NCI-H1105 treated with DMSO at 0.1 percent for 48 hours (cell line): ENCODE measurements around the gene CSGALNACT2.
"Not testable (repeated sequence)": the region's sequence is repeated elsewhere in the genome, so short reads cannot be mapped to it uniquely, and the experiment has no call there.

Experiments used
- DNase-seq: peaks from one replicate; lab custom pipeline; 2025; lab: John Stamatoyannopoulos, UW

Gene CSGALNACT2

DNA sequence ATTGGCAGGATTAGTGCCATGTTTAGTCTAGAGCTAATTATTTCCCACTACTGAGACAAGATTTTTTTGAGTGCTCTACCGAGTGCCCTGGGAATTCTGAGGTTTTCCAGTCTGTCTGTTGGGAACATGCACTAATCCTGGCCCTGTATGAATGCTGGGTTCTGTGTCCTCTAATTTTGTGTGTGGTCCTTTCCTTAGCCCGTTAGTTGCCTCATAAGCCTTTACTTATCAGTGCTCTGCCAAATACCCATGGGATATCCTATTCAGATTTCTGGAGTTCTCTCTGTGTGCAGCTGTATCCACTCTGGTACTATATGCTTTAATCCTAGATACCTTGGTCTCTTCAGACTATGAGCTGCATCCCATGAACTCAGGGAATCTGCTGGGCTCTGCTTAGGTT lies 13.1 kb downstream of the CSGALNACT2 start:
- DNase-seq = no peak

DNA sequence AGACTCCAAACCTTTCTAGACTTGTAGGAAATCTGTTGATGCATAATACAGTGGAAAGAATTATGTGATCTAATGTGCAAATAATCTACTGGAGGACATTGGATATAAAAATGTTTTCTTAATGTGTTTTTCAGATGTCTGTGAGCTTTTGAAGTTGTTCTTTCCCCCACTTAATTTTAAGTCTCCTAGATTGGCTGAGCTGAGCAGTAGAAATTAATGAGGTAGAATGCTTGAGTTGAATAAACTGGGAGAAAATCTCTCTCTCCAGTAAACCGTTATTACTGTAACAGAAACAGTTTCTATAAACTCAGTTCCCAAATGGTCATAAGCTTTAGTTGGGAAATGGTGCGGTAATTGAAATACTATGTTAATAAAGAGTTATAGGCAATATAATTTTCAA lies 15.7 kb downstream of the CSGALNACT2 start:
- no peak for DNase-seq

DNA sequence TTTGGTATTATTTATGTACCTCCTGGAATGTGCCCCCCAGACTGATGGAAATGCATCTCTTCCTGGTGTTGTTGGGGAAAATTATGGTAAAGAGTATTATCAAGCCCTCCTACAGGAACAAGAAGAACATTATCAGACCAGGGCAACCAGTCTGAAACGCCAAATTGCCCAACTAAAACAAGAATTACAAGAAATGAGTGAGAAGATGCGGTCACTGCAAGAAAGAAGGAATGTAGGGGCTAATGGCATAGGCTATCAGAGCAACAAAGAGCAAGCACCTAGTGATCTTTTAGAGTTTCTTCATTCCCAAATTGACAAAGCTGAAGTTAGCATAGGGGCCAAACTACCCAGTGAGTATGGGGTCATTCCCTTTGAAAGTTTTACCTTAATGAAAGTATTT lies 17.0 kb downstream of the CSGALNACT2 start:
- no peak for DNase-seq

GRCh38 chr10:43155741-43156140 lies 17.5 kb downstream of the CSGALNACT2 start:
- DNase-seq = no peak

DNA sequence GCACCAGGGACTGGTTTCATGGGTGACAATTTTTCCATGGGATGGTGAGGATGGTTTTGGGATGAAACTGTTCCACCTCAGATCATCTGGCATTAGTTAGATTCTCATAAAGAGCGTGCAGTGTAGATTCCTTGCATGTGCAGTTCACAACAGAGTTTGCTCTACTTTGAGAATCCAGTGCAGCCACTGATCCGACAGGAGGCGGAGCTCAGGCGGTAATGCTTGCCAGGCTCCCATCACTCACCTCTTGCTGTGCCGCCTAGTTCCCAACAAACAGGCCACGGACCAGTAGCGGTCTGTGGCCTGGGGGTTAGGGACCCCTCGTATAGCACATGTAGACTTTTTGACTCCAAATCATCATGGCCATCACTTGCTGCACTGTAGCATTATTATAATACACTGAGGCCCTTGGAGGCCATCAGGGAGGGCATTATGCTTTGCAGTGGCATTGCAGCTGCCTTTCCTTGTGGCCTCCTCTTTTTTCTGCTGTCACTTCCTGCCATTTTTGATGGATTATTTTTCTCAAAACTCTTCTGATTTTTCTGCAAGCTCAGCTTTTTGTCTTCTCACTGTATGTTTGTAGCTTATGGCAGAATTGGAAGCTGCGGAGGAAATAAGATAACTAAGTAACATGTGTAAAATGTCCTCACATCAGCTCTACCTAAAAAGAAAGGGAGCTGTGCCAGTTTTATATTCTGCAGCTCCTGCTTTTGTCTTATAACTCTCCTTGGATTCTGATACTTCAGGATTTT lies 18.5 kb downstream of the CSGALNACT2 start:
- DNase-seq = no peak

DNA sequence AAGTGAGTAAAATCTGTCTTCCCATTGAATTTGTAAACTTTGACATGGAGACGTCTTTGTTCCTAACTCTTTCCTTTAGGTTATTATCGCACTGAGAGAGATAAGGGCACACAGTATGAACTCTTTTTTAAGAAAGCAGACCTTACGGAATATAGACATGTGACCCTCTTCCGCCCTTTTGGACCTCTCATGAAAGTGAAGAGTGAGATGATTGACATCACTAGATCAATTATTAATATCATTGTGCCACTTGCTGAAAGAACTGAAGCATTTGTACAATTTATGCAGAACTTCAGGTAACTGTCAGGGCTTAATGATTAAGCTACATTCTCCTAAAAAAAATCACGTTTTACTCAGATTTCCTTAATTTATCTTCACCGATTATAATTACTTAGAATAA lies 20.4 kb downstream of the CSGALNACT2 start:
- no peak for DNase-seq

DNA sequence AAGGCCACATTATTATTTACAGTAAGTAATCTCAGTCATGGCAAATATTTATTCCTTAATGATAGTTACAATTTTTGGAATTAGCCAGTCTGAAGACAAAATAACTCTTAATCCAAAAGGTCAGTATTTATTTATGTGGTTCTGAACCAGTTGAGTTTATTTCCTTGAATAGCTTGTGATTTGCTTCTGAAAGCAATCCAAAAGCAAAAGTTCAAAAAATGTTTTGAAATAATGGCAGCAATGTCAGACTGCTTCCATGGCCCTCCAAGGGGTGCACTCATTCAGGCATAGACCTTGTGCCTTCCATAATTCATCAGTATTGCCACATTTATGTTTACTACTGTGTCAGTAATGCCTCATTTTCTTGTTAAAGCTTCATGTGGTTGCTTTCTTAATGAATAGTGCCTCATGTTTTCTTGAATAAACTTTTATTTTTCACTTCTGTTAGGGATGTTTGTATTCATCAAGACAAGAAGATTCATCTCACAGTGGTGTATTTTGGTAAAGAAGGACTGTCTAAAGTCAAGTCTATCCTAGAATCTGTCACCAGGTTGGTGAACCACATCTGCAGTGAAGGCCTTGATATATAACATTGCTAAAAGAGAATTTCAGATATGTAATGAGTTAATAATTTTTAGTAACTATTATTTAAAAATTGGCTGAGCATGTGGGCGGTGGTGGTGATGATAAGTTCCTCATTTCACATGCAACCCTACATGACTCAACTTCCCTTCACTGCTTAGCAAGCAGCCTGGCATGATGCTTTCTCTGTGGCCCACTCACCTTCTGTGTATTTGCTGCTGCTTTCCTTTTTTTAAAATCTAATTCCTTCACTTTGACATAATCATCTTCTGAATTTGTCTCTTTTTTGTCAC lies 22.0 kb downstream of the CSGALNACT2 start:
- no peak for DNase-seq

DNA sequence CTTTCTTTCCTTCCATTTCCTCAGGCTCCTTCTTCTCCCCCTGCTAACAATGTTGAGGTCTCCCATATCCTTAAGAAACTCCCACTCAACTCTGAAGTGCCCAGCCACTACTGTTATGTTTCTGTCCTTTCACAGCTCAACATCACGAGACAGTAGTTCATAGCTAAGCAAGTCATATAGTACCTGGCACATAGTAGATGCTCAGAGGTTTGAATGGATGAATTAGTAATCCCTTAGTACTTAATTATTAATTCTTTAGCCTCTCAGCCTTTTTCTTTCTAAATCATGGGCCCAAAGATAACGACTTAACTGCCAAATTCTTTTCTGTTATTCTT lies 22.6 kb downstream of the CSGALNACT2 start:
- DNase-seq = no peak

DNA sequence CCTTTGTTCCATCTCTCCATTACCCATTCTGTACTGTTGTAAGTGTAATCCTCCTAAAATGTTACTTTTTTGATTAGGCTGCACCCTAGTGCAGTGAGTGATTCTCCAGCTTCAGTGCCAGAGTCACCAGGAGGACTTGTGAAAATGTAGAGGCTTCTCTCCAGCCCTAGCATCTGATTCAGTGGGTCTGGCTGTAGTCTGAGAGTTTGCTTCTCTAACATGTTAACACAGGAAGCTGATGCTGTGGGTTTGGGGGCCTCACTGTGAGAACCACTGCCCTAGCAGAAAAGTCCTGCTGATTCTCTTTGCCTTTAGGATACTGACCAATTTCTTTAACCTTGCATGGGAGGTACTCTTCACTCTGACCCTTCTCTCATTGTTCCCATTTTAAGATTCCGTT lies 24.4 kb downstream of the CSGALNACT2 start:
- no peak for DNase-seq

DNA sequence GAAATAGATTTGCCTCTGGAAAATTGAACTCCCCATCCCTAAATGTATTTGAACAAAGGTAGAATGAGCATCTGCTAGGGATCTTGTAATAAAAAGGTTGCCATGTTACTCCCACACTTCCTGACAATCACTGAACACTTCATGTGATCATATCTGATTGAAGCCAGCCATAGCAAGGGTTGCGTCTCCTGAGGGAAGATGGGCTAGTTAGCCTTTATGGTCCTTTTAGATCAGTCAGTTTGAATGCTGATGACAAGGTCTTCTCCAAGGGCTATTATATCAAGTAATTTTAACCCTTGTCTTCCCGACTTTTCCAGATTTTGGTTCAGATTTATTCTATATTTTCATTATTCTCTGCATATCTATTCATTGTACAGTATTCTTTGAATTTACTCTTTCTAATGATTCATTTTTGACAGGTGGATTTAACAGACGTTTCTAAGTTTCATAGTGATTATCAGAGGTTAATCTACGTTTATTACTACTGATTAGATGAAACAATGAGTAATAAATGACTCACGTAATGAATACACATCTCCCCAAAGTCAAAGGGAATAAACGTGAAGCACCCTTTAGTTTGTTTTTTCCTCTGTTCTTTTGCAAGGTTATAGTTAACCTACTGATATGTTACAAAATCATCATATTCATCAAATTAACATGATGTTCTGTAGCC lies 28.1 kb downstream of the CSGALNACT2 start:
- DNase-seq = no peak

GRCh38 chr10:43166880-43167497 lies 28.7 kb downstream of the CSGALNACT2 start:
- no peak for DNase-seq

GRCh38 chr10:43167498-43167889 lies 29.2 kb downstream of the CSGALNACT2 start:
- DNase-seq = no peak

DNA sequence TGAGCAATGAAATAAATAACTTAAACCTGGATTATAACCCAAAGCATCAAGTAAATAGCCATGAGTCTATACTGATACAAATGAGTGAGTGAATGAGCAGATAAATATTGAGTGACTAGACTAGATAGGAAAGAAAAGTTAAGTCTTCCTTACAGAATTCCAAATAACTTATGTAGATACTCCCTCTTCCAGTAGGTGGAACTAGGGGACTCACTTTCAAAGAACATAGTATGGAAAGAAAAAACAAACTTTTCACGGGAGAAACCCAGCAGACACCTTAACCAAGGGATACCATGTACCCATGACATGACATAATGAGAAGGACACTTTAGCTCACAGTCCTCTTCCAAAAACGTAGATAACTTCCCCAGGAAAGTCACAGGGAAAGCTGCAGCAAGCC lies 32.2 kb downstream of the CSGALNACT2 start:
- DNase-seq = no peak

DNA sequence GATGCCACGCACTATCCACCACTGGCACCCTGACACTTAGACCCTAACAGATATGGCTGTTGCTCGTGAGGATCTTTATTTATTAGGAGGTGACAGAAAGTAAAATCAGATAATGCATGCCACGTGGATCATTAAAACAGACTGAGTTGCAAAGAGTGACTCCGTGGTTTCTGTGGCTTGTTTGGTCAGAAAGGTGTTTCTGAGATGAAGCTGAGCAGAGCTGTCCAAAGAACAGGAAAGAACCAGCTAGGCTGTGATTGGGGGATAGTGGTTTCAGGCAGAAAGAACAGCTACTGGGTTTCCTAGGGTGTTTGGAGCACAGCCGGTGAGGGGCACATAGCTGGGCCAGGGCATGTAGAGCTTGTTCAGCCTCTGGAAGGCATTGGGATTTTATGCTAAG lies 34.4 kb downstream of the CSGALNACT2 start:
- no peak for DNase-seq

- no peak for DNase-seq
Measured at GRCh38 chr10:43173120-43173519, 34.9 kb downstream of the CSGALNACT2 start.

- DNase-seq = no peak
Measured at GRCh38 chr10:43174969-43175368, 36.7 kb downstream of the CSGALNACT2 start.

DNA sequence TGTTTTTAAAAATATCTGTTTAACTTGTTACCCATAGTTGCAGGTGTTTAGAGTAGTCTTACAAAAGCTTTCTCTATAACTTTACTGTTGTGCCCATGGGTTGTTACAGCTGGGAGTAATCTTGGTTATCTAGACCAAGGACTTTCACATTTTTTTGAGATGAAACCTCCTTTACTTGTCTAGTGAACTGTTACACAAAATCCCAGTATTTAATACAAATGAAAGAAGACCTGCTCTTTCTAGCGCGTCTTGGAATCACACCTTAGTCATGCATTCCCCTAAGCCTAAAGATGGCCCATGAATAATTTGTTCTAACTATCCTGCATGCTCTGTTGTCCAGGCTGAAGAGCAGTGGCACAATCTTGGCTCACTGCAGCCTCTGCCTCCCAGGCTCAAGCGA lies 38.0 kb downstream of the CSGALNACT2 start:
- DNase-seq = no peak

GRCh38 chr10:43177595-43177994 lies 39.4 kb downstream of the CSGALNACT2 start:
- no peak for DNase-seq

GRCh38 chr10:43181146-43181545 lies 42.9 kb downstream of the CSGALNACT2 start:
- no peak for DNase-seq

GRCh38 chr10:43183764-43184163 lies 45.5 kb downstream of the CSGALNACT2 start:
- DNase-seq = not testable (repeated sequence)

- no peak for DNase-seq
Measured at GRCh38 chr10:43186150-43186549, 47.9 kb downstream of the CSGALNACT2 start.

GRCh38 chr10:43187213-43187612 lies 49.0 kb downstream of the CSGALNACT2 start:
- no peak for DNase-seq
